Liver (tissue), 9 donors: ENCODE data around the gene DCTN1. TPM values are rescaled to one million over a fixed set of nuclear protein-coding genes. Genes with fewer than 3 reads are reported as not detected.

Experiments
- DNase-seq: peaks from one replicate; pipeline ENCODE4 v3.0.0-alpha.2; 2017; ENCODE audit warnings: low spot score
- H3K27ac ChIP-seq, 2 donors: one replicate each; pipeline ENCODE4 v1.7.0; 2013; ENCODE audit warnings: inconsistent platforms in 2 of 2, low read length in 2 of 2, control low read depth in 1 of 2, low read depth in 1 of 2, mild to moderate bottlenecking in 1 of 2
- H3K27me3 ChIP-seq, 4 donors: one replicate each; pipeline versions ENCODE4 v1.6.1 to v1.7.0; 2013; ENCODE audit warnings: low read length in 3 of 4, inconsistent platforms in 1 of 4, mild to moderate bottlenecking in 1 of 4, moderate library complexity in 1 of 4; ENCODE audit not compliant: control insufficient read depth in 4 of 4, insufficient read depth in 4 of 4
- H3K36me3 ChIP-seq, 4 donors: one replicate each; pipeline versions ENCODE4 v1.6.1 to v1.7.0; 2013; ENCODE audit warnings: low read length in 3 of 4, mild to moderate bottlenecking in 3 of 4, low read depth in 1 of 4, moderate library complexity in 1 of 4; ENCODE audit not compliant: control insufficient read depth in 4 of 4, insufficient read depth in 3 of 4
- H3K4me1 ChIP-seq, 4 donors: one replicate each; pipeline versions ENCODE4 v1.6.1 to v1.7.0; 2013; ENCODE audit warnings: low read length in 3 of 4, mild to moderate bottlenecking in 3 of 4, moderate library complexity in 1 of 4; ENCODE audit not compliant: control insufficient read depth in 4 of 4, insufficient read depth in 4 of 4
- H3K4me3 ChIP-seq, 3 donors: one replicate each; pipeline versions ENCODE4 v1.6.1 to v1.7.0; 2013; ENCODE audit warnings: low read length in 3 of 3, control low read depth in 1 of 3, low read depth in 1 of 3, mild to moderate bottlenecking in 1 of 3
- H3K9ac ChIP-seq, 2 donors: one replicate each; pipeline ENCODE4 v1.7.0; 2013; ENCODE audit warnings: low read length in 2 of 2, mild to moderate bottlenecking in 2 of 2, moderate library complexity in 2 of 2, control low read depth in 1 of 2, low read depth in 1 of 2
- H3K9me3 ChIP-seq, 4 donors: one replicate each; pipeline versions ENCODE4 v1.6.1 to v1.7.0; 2013; ENCODE audit warnings: low read length in 3 of 4; ENCODE audit not compliant: control insufficient read depth in 4 of 4
- CTCF ChIP-seq: fragments of 150-350 bp; IDR thresholded peaks from 2 replicates; pipeline ENCODE4 v1.5.1; 2017; ENCODE audit warnings: improper control_type of control experiment, low read depth, low read length; ENCODE audit not compliant: missing input control
- EGR1 ChIP-seq, 2 donors: IDR thresholded peaks; 2 replicates each; pipeline ENCODE4 v1.6.1; 2016 to 2018; ENCODE audit warnings: antibody characterized with exemption in 2 of 2, low read depth in 2 of 2
- FOXA1 ChIP-seq: IDR thresholded peaks from 2 replicates; pipeline ENCODE4 v1.6.1; 2016; ENCODE audit warnings: antibody characterized with exemption
- FOXA2 ChIP-seq: IDR thresholded peaks from 2 replicates; pipeline ENCODE4 v1.6.1; 2016; ENCODE audit warnings: antibody characterized with exemption
- GABPA ChIP-seq, 2 donors: IDR thresholded peaks in 1 of 2; conservative IDR thresholded peaks in 1 of 2; 2 replicates each; pipeline ENCODE4 v1.6.1; 2016; ENCODE audit warnings: antibody characterized with exemption in 2 of 2, mild to moderate bottlenecking in 1 of 2, moderate library complexity in 1 of 2
- HNF4A ChIP-seq, 2 donors: conservative IDR thresholded peaks; 2 replicates each; pipeline ENCODE4 v1.6.1; 2016; ENCODE audit warnings: antibody characterized with exemption in 2 of 2, mild to moderate bottlenecking in 2 of 2
- HNF4G ChIP-seq: IDR thresholded peaks from 2 replicates; pipeline ENCODE4 v1.6.1; 2016; ENCODE audit warnings: antibody characterized with exemption
- JUND ChIP-seq, 2 donors: IDR thresholded peaks; 2 replicates each; pipeline ENCODE4 v1.6.1; 2016; ENCODE audit warnings: antibody characterized with exemption in 2 of 2
- NR2F2 ChIP-seq: IDR thresholded peaks from 2 replicates; pipeline ENCODE4 v1.6.1; 2016; ENCODE audit warnings: antibody characterized with exemption
- RAD21 ChIP-seq, 2 donors: IDR thresholded peaks; 2 replicates each; pipeline ENCODE4 v1.6.1; 2016; ENCODE audit warnings: antibody characterized with exemption in 2 of 2, mild to moderate bottlenecking in 2 of 2
- REST ChIP-seq: IDR thresholded peaks from 2 replicates; pipeline ENCODE4 v1.6.1; 2016; ENCODE audit warnings: antibody characterized with exemption, mild to moderate bottlenecking
- RXRA ChIP-seq, 2 donors: IDR thresholded peaks; 2 replicates each; pipeline ENCODE4 v1.6.1; 2017 to 2018; ENCODE audit warnings: antibody characterized with exemption in 2 of 2, mild to moderate bottlenecking in 1 of 2
- SP1 ChIP-seq: IDR thresholded peaks from 2 replicates; pipeline ENCODE4 v1.6.1; 2018; ENCODE audit warnings: antibody characterized with exemption, mild to moderate bottlenecking
- TAF1 ChIP-seq: conservative IDR thresholded peaks from 2 replicates; pipeline ENCODE4 v1.6.1; 2016; ENCODE audit warnings: antibody characterized with exemption, mild to moderate bottlenecking
- YY1 ChIP-seq: IDR thresholded peaks from 2 replicates; pipeline ENCODE4 v1.6.1; 2016; ENCODE audit warnings: antibody characterized with exemption, mild to moderate bottlenecking
- WGBS: extraction: QIAGEN DNeasy Blood & Tissue Kit; methylation state at CpG from one replicate; pipeline ENCODE4 v1.1.7; 2013; 5-methylcytosine and 5-hydroxymethylcytosine counted together
- polyA plus RNA-seq, 2 donors: library from polyadenylated mRNA; stranded (reverse) in 1 of 2; unstranded in 1 of 2; fragments of 200-250 nt in 1 of 2; fragments of >200 nt in 1 of 2; fragmentation: Nextera tagmentation in 1 of 2; extraction: Ambion mirVana in 1 of 2; gene quantifications; one replicate each; pipeline versions ENCODE4 v1.2.1 to v1.2.3, GENCODE V29; 2013 to 2015
- total RNA-seq, 2 donors: library from RNA; depleted of rRNA; stranded (reverse); fragments of >200 nt; gene quantifications; one replicate each; pipeline ENCODE4 v1.2.3, GENCODE V29; 2014
- TF ChIP-seq, protein P1 (sequence below): IDR thresholded peaks from 2 replicates; pipeline ENCODE4 v1.6.1; 2016; ENCODE audit warnings: antibody characterized with exemption
- TF ChIP-seq, protein P2 (sequence below): IDR thresholded peaks from 2 replicates; pipeline ENCODE4 v1.6.1; 2016; ENCODE audit warnings: antibody characterized with exemption
- TF ChIP-seq, protein P3 (sequence below): IDR thresholded peaks from 2 replicates; pipeline ENCODE4 v1.6.1; 2016; ENCODE audit warnings: antibody characterized with exemption
- donor health status: healthy.
- donor health status: healthy.
- donor health status: healthy.
- donor health status: healthy.
- donor health status: healthy.

DCTN1 gene
- total and polyA plus RNA-seq, 4 donors = 29.7 to 40.9 (median 33.5) TPM

DNA sequence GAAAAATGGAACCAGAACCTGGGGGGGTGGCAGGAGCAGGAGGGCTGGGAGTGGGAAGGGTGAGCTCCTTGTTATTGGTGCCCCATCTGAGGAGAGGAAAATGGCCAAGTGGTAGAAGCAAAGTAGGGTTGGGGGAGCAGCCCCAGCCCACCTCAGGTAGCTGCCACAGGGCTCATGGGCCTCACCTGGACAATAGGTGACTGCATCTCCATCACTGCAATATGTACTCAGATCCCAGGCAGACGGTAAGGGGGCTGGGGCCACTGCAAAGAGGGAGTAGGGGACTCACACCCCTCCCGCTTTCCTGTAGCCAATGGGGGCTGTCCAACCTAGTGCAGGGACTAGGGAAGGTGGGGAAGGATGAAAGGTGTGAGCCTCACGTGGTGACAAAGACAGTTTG is 37.1 kb upstream of the DCTN1 start:
- no peak for TF ChIP-seq EGR1 (IDR thresholded peaks at IDR 0.05; ENCODE audit: low read depth in 2 of 2)
- TF ChIP-seq, protein P1, sequence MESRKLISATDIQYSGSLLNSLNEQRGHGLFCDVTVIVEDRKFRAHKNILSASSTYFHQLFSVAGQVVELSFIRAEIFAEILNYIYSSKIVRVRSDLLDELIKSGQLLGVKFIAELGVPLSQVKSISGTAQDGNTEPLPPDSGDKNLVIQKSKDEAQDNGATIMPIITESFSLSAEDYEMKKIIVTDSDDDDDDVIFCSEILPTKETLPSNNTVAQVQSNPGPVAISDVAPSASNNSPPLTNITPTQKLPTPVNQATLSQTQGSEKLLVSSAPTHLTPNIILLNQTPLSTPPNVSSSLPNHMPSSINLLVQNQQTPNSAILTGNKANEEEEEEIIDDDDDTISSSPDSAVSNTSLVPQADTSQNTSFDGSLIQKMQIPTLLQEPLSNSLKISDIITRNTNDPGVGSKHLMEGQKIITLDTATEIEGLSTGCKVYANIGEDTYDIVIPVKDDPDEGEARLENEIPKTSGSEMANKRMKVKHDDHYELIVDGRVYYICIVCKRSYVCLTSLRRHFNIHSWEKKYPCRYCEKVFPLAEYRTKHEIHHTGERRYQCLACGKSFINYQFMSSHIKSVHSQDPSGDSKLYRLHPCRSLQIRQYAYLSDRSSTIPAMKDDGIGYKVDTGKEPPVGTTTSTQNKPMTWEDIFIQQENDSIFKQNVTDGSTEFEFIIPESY = no peak
- no peak for TF ChIP-seq FOXA1
- no peak for TF ChIP-seq CTCF
- no peak for TF ChIP-seq JUND (IDR thresholded peaks at IDR 0.05)
- TF ChIP-seq, protein P2, sequence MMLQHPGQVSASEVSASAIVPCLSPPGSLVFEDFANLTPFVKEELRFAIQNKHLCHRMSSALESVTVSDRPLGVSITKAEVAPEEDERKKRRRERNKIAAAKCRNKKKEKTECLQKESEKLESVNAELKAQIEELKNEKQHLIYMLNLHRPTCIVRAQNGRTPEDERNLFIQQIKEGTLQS = no peak
- TF ChIP-seq, protein P3, sequence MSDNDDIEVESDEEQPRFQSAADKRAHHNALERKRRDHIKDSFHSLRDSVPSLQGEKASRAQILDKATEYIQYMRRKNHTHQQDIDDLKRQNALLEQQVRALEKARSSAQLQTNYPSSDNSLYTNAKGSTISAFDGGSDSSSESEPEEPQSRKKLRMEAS = no peak
- no peak for TF ChIP-seq HNF4A (conservative IDR thresholded peaks at IDR 0.05)
- no peak for TF ChIP-seq RAD21 (IDR thresholded peaks at IDR 0.05)
- no peak for TF ChIP-seq FOXA2
- no peak for TF ChIP-seq HNF4G
- TF ChIP-seq REST = no peak
- TF ChIP-seq RXRA (IDR thresholded peaks at IDR 0.05) = no peak
- TF ChIP-seq TAF1 = no peak
- no peak for TF ChIP-seq SP1
- TF ChIP-seq YY1 = no peak
- TF ChIP-seq NR2F2 = no peak
- no peak for TF ChIP-seq GABPA (IDR thresholded peaks at IDR 0.05 in 1 of 2, conservative IDR thresholded peaks at IDR 0.05 in 1 of 2)
- Histone ChIP-seq H3K27me3 (peaks cover 0 to 7% (median 0%) of the 10 kb centered on the region in 4 donors), H3K9ac (no peak overlapping the region), H3K9me3 (no peaks in the 10 kb centered on the region), H3K4me3 (no peak overlapping the region), H3K27ac (no peak overlapping the region), H3K4me1 (peaks cover 7 to 22% (median 19%) of the 10 kb centered on the region in 4 donors), H3K36me3 (no peaks in the 10 kb centered on the region)
- DNase-seq = no peak
- 78% methylated on average over 3 of the region's 3 CpGs for WGBS
